ENCODE data around the gene DPF3.

DPF3 gene

DNA sequence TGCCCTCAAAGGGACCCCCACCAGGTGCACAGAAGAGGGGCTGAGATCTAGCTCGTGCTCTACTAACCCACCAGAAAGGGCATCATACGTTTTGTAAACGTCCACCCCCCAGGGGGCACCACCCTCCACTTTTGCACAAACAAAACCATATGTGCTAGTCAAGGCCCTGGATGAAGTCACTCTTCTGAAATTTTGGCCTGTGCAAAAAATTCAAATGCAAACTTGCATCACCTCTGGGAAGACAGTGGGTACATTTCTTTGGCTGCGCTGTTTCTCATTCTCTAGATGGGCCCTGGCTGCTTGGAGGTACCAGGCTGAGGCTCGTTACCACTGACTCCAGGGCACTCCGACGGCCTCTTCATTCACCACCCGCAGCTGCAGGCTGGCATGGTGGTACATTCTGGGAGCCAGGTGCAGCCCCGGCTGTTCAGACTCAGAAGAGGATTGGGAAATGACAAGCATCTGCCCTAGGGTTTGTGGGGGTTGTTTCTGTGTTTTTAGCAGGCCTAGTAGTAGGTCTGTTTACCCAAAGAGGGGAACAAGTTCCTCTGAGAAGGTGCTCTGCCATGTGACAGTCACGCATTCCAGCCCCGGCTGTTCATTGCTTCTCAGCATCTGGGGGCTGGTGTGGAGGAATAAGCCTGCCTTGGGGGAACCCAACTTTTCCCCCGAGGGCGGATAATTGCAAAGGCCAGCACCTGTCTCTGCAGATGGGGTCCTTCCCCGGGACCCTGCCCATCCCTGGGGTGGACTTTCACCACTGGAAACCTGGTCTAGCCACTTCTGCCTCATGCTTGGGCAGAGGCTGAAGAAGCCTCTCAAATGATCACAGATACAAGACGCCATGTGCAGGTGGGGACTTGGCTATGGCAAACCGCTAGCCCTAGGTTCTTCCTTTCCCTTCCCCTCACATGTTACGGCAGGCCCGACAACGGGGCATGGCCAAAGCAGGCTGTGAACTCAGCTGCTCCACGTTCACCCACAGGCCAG, 147.6 kb downstream of the DPF3 start:
- Histone ChIP-seq H3K36me3 (replicated peaks) (no peaks in the 10 kb centered on the region), H3K4me1 (no peaks in the 10 kb centered on the region), H3K9me3 (no peaks in the 10 kb centered on the region; the same call in 1 of the 2 replicates), H3K4me3 (no peak overlapping the region), H3K27me3 (ENCODE audit: low read depth) (no peaks in the 10 kb centered on the region)
- in situ Hi-C loops (cut with MboI; ENCODE audit: low sequenced_read_pairs): no loop called here
- DNase-seq (ENCODE audit: low spot score in 2 of 2): no peak

DNA sequence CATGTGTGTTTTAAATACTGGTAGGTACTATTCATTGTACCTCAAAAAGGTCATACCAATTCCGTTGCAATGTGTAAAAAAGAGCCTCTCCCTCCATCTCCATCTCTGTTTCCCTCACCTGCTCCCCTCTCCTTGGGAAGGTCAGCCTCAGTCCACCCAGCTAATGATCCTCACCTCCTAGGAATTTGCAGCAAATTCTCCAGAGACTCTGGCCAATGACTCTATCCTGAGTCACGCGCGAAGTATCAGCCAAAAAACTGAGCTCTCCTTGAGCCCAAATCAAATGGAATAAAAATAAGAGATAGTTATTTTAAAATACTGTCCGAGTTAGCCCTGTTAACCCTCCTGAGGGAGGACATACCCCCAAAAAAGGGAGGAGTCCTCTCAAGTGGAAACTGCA, 148.4 kb downstream of the DPF3 start:
- Histone ChIP-seq H3K4me1 (no peaks in the 10 kb centered on the region), H3K36me3 (replicated peaks) (no peaks in the 10 kb centered on the region), H3K4me3 (no peak overlapping the region), H3K27me3 (ENCODE audit: low read depth) (no peaks in the 10 kb centered on the region), H3K9me3 (no peaks in the 10 kb centered on the region; the same call in 1 of the 2 replicates)
- DNase-seq (ENCODE audit: low spot score in 2 of 2): no peak
- in situ Hi-C loops (cut with MboI; ENCODE audit: low sequenced_read_pairs): no loop called here

DNA sequence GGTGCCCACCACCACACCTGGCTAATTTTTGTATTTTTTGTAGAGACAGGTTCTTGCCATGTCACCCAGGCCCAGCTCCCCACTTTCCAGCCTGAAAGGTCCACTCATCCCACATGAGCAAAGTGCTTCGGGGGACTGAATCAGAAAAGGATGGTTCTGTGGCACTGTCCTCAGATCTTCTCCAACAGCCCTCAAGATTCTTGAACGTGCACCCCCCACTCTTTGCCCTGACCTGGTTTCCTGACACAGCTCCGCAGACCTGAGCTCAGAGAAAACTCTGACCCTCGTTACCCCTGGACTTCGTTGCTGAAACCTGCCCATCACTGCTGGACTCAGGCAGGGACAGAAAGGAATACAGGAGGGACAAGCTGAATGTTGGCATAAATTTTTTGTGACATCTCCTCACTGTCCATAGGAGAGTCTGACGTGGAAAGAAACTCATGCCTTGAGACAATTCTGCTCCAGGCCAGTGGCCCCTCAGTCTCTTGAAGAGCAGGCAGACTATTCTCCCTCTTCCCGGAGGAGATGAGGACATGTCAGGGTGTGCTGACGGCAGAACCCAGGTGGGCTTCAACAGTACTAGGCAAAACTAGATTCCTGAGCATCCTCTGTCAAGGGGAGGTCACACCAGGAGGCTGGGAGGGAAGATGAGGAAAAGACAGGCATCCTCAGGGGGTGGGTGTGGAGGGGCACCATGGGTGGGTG, 149.3 kb downstream of the DPF3 start:
- H3K9me3 ChIP-seq: no peaks in the 10 kb centered on the region; the same call in 1 of the 2 replicates
- no peaks in the 10 kb centered on the region for H3K27me3 ChIP-seq (ENCODE audit: low read depth)
- no peaks in the 10 kb centered on the region for H3K4me1 ChIP-seq
- no peaks in the 10 kb centered on the region for H3K36me3 ChIP-seq (replicated peaks)
- no peak for DNase-seq (ENCODE audit: low spot score in 2 of 2)
- in situ Hi-C loops (cut with MboI; ENCODE audit: low sequenced_read_pairs): no loop called here
- H3K4me3 ChIP-seq: no peak overlapping the region

DNA sequence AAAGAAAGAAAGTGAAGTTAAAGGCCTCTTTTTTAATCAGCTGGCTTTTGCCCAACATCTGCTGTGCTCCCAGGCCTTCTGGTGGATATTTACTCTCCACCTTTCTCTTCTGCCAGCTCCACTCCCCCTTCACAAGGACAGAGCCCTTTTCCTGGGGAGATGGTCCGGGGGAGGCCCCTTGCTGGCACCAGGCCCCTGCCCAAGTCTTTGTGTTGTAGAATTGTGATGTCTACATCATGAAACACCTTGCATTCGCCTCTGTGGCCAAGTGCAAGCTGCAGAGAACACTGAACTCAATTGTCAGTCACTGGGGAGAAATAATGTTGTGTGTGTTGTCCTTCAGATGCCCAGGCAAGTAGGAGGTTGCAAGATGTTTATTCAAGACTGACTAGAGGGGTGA, 150.3 kb downstream of the DPF3 start:
- Histone ChIP-seq H3K36me3 (replicated peaks) (no peaks in the 10 kb centered on the region), H3K4me3 (no peak overlapping the region), H3K27me3 (ENCODE audit: low read depth) (no peaks in the 10 kb centered on the region), H3K4me1 (no peaks in the 10 kb centered on the region), H3K9me3 (no peaks in the 10 kb centered on the region; the same call in 1 of the 2 replicates)
- no peak for DNase-seq (ENCODE audit: low spot score in 2 of 2)
- in situ Hi-C loops (cut with MboI; ENCODE audit: low sequenced_read_pairs): no loop called here

GRCh38 chr14:72742838-72743195, 151.1 kb downstream of the DPF3 start:
- Histone ChIP-seq H3K27me3 (ENCODE audit: low read depth) (no peaks in the 10 kb centered on the region), H3K4me3 (no peak overlapping the region), H3K36me3 (replicated peaks) (no peaks in the 10 kb centered on the region), H3K9me3 (no peaks in the 10 kb centered on the region), H3K4me1 (no peaks in the 10 kb centered on the region)
- in situ Hi-C loops (cut with MboI; ENCODE audit: low sequenced_read_pairs): no loop called here
- DNase-seq (ENCODE audit: low spot score in 2 of 2): no peak

GRCh38 chr14:72742118-72742837, 151.6 kb downstream of the DPF3 start:
- Histone ChIP-seq H3K27me3 (ENCODE audit: low read depth) (no peaks in the 10 kb centered on the region), H3K4me3 (no peak overlapping the region), H3K36me3 (replicated peaks) (no peaks in the 10 kb centered on the region), H3K4me1 (no peaks in the 10 kb centered on the region), H3K9me3 (no peaks in the 10 kb centered on the region)
- in situ Hi-C loops (cut with MboI; ENCODE audit: low sequenced_read_pairs): no loop called here
- no peak for DNase-seq (ENCODE audit: low spot score in 2 of 2)

- Histone ChIP-seq H3K36me3 (replicated peaks) (no peaks in the 10 kb centered on the region), H3K4me1 (no peaks in the 10 kb centered on the region), H3K4me3 (no peak overlapping the region), H3K9me3 (no peaks in the 10 kb centered on the region), H3K27me3 (ENCODE audit: low read depth) (no peaks in the 10 kb centered on the region)
- no peak for DNase-seq (ENCODE audit: low spot score in 2 of 2)
- in situ Hi-C loops (cut with MboI; ENCODE audit: low sequenced_read_pairs): no loop called here
These were observed 152.1 kb downstream of the DPF3 start for GRCh38 chr14:72741826-72742117.

DNA sequence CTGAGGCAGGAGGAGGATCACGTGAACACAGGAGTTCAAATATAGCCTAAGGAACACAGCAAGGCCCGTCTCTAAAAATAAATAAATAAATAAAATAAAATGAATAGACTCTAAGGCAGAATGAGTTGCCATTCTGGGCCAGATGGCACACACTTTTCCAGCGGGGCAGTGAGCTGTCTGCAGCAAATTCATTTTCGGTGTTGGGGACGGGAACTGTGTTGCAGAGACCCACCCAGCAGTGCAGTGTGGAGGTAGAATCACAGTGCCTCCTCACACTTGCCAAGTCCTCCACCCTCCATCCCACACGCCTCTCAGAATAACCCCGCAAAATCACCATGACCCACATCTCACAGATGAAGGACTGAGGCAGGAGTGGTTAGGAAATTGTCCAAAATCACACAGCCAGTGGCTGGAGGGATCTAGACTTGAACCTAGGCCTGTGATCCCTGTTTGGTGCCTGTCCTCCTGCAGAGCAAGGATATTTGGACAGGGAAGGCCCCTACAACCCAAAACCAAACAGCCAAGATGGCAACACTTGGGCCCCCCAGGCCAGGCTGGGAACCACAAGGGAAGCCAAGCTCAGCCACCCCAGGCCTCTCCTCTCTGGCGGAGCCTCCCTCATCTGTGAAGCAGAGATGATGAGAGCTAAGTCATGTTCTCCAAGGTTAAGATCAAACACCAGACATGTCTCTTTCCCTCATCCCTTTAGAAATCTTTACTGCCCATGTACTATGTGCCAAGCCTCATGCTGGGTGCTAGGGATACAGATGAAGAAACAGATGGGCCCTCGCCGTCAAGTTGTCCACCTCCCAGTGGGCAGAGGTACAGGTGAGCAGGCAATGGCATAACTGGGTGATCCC, 152.7 kb downstream of the DPF3 start:
- no peak for DNase-seq (ENCODE audit: low spot score in 2 of 2)
- no peaks in the 10 kb centered on the region for H3K27me3 ChIP-seq (ENCODE audit: low read depth)
- in situ Hi-C loops (cut with MboI; ENCODE audit: low sequenced_read_pairs): no loop called here
- no peaks in the 10 kb centered on the region for H3K9me3 ChIP-seq
- no peak overlapping the region for H3K4me3 ChIP-seq
- no peaks in the 10 kb centered on the region for H3K36me3 ChIP-seq (replicated peaks)
- no peaks in the 10 kb centered on the region for H3K4me1 ChIP-seq

DNA sequence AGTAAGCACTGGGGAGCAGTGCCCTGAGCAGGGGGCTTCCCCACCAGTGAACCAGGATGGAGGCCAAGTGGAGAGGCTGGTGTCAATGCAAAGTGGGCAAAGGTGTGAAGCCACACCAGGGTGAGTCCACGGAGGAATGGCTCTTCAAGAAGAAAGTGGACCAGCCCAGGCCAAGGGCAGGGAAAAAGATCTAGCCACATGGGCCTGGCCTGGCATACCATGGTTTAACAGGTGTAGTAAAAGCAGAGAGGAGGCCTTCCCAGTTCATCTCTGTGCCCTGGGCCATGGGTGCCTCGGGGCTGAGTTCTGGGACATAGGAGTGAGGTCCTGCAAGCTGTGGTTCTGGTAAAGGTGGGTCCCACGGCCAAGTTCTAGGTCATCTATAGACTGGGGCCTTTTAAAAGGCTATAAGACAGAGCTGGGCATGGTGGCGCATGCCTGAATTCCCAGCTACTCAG, 153.4 kb downstream of the DPF3 start:
- in situ Hi-C loops (cut with MboI; ENCODE audit: low sequenced_read_pairs): no loop called here
- Histone ChIP-seq H3K27me3 (ENCODE audit: low read depth) (no peaks in the 10 kb centered on the region), H3K36me3 (replicated peaks) (no peaks in the 10 kb centered on the region), H3K9me3 (no peaks in the 10 kb centered on the region), H3K4me3 (no peak overlapping the region), H3K4me1 (no peaks in the 10 kb centered on the region)
- DNase-seq (ENCODE audit: low spot score in 2 of 2): no peak

GRCh38 chr14:72739446-72740405, 154.2 kb downstream of the DPF3 start:
- DNase-seq (ENCODE audit: low spot score in 2 of 2): no peak
- Histone ChIP-seq H3K36me3 (replicated peaks) (no peaks in the 10 kb centered on the region), H3K4me1 (no peaks in the 10 kb centered on the region), H3K27me3 (ENCODE audit: low read depth) (no peaks in the 10 kb centered on the region), H3K4me3 (no peak overlapping the region), H3K9me3 (no peaks in the 10 kb centered on the region)
- in situ Hi-C loops (cut with MboI; ENCODE audit: low sequenced_read_pairs): no loop called here

DNA sequence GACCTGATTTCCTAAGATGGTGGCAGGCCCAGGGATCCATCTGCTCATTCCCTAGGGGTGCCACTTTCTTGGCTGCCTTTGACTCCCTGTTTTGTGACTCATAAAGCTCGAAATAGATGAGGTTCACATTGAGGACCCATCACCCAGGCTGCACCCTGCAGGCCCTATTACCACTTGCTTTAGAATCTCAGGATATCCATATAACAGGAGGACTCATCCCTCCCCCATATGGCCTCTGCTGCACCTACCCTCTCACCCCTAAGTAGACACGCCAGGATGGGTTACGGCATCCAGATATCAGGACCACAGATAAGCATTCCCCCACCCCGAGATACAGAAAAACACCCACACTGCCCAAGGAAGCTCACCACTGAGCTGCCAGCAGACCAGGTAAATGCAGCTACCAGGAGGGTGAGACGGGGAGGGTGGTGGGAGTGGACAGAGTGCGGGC, 155.7 kb downstream of the DPF3 start:
- Histone ChIP-seq H3K36me3 (replicated peaks) (no peaks in the 10 kb centered on the region), H3K4me1 (no peaks in the 10 kb centered on the region), H3K9me3 (no peaks in the 10 kb centered on the region), H3K4me3 (no peak overlapping the region), H3K27me3 (ENCODE audit: low read depth) (no peaks in the 10 kb centered on the region)
- in situ Hi-C loops (cut with MboI; ENCODE audit: low sequenced_read_pairs): no loop called here
- DNase-seq (ENCODE audit: low spot score in 2 of 2): no peak

- H3K4me1 ChIP-seq: no peaks in the 10 kb centered on the region
- no peaks in the 10 kb centered on the region for H3K36me3 ChIP-seq (replicated peaks)
- no peaks in the 10 kb centered on the region for H3K27me3 ChIP-seq (ENCODE audit: low read depth)
- no peak overlapping the region for H3K4me3 ChIP-seq
- no peaks in the 10 kb centered on the region for H3K9me3 ChIP-seq
- in situ Hi-C loops (cut with MboI; ENCODE audit: low sequenced_read_pairs): no loop called here
- DNase-seq (ENCODE audit: low spot score in 2 of 2): no peak
These were observed 156.3 kb downstream of the DPF3 start for GRCh38 chr14:72737560-72737943.

Data from HAP-1 (cell line).